Left colon (tissue), 2 donors: ENCODE data around the gene VN1R4. TPM values are rescaled to one million over a fixed set of nuclear protein-coding genes. Genes with fewer than 3 reads are reported as not detected.
"Not testable (repeated sequence)": the region's sequence is repeated elsewhere in the genome, so short reads cannot be mapped to it uniquely, and the experiment has no call there.

Source experiments
- ATAC-seq: fragments of 200-7000 bp; cut with Tn5 transposase; one replicate; pipeline ENCODE4 v1.9.1; 2020; ENCODE audit warnings: mild to moderate bottlenecking, moderate library complexity
- DNase-seq, 2 donors: peaks; one replicate each; pipeline ENCODE4 v3.0.0-alpha.2; 2020
- intact Hi-C, 2 donors: fragments of 100-400 bp; cut with DNase I in 1 of 2; cut with micrococcal nuclease in 1 of 2; formaldehyde crosslinking; loops; one replicate each; pipeline versions ENCODE4 v1.11.2 to v1.14.0; 2022; cut with DNase I, micrococcal nuclease
- long read RNA-seq: library from polyadenylated mRNA; unstranded; transcript quantifications from one replicate; pipeline ENCODE4 v2.0.0, GENCODE V29; 2021
- total RNA-seq, 2 donors: library from RNA; stranded (reverse); fragmentation: NEBNext Ultra II Directional; extraction: Animal tissue kit (Norgen Biotek cat#: 25700); gene quantifications; one replicate each; pipeline ENCODE4 v1.2.1, GENCODE V29; 2021
- donor health status: DM: no; HTN: no; CAD: no.
- donor health status: DM: yes; HTN: yes; CAD: no.

Gene VN1R4
- total RNA-seq: not detected
- long read RNA-seq: 0 reads

GRCh38 chr19:53267623-53268022 lies at the start of gene VN1R4:
TSS of gene VN1R4 (minus strand) at chr19:53267723. CDS start at chr19:53267665, 58 bp downstream.
- intact Hi-C loops, DNase-seq: not testable (repeated sequence)

GRCh38 chr19:53311897-53312296 lies 44.4 kb upstream of the VN1R4 start:
- ATAC-seq (no peak), DNase-seq (no peak)
- intact Hi-C loops: no loop called here

More at GRCh38 chr19:53267623-53268022, at the start of gene VN1R4:
- ATAC-seq: not testable (repeated sequence)

GRCh38 chr19:53311044-53311443 lies 43.5 kb upstream of the VN1R4 start:
- ATAC-seq (no peak), DNase-seq (no peak)
- intact Hi-C loops: no loop called here

- ATAC-seq (no peak), DNase-seq (peak in 1 of 2 donors; percentile 5)
- intact Hi-C loops: no loop called here
These were observed 40.9 kb upstream of the VN1R4 start for GRCh38 chr19:53308339-53308811.

GRCh38 chr19:53301341-53301740 lies 33.8 kb upstream of the VN1R4 start:
- intact Hi-C loops, DNase-seq, ATAC-seq: not testable (repeated sequence)

GRCh38 chr19:53294786-53295441 lies 27.4 kb upstream of the VN1R4 start:
- intact Hi-C loops: no loop called here
- ATAC-seq (no peak), DNase-seq (no peak)

- ATAC-seq (no peak), DNase-seq (no peak)
- intact Hi-C loops: no loop called here
These were observed 23.4 kb upstream of the VN1R4 start for GRCh38 chr19:53290758-53291549.

GRCh38 chr19:53285087-53285486 lies 17.6 kb upstream of the VN1R4 start:
- no peak for DNase-seq
- no peak for ATAC-seq
- intact Hi-C loops: no loop called here

GRCh38 chr19:53281947-53282346 lies 14.4 kb upstream of the VN1R4 start:
- ATAC-seq, DNase-seq, intact Hi-C loops: not testable (repeated sequence)

- DNase-seq (no peak), ATAC-seq (no peak)
- intact Hi-C loops: no loop called here
These were observed 8.0 kb upstream of the VN1R4 start for GRCh38 chr19:53275480-53275879.

GRCh38 chr19:53272044-53272443 lies 4.5 kb upstream of the VN1R4 start:
- intact Hi-C loops: no loop called here
- ATAC-seq (no peak), DNase-seq (no peak)

GRCh38 chr19:53269861-53270260 lies 2.3 kb upstream of the VN1R4 start:
- ATAC-seq, DNase-seq, intact Hi-C loops: not testable (repeated sequence)

GRCh38 chr19:53257715-53258342 lies 9.7 kb downstream of the VN1R4 start, which contains the start of gene VN1R2:
TSS of gene VN1R2 (plus strand) at chr19:53258292. CDS start at chr19:53258376, 84 bp downstream.
- intact Hi-C loops, DNase-seq, ATAC-seq: not testable (repeated sequence)

- peak; percentile 91 for ATAC-seq
- DNase-seq: peak; percentile 79 to 85
- intact Hi-C loops: no loop called here
These were observed 12.8 kb downstream of the VN1R4 start, which contains the start of gene ZNF677 for GRCh38 chr19:53254411-53255341. TSS of gene ZNF677 (minus strand) at chr19:53254873. CDS start at chr19:53251550, 3,323 bp downstream.

GRCh38 chr19:53246498-53246897 lies 21.0 kb downstream of the VN1R4 start:
- DNase-seq (no peak), ATAC-seq (no peak)
- intact Hi-C loops: no loop called here

GRCh38 chr19:53237114-53237777 lies 30.3 kb downstream of the VN1R4 start:
- DNase-seq (no peak), ATAC-seq (no peak)
- intact Hi-C loops: no loop called here

GRCh38 chr19:53224606-53225005 lies 42.9 kb downstream of the VN1R4 start:
- DNase-seq: no peak
- intact Hi-C loops: no loop called here
- no peak for ATAC-seq

GRCh38 chr19:53222716-53223115 lies 44.8 kb downstream of the VN1R4 start:
- ATAC-seq, intact Hi-C loops, DNase-seq: not testable (repeated sequence)
